ENCODE results near the gene TMEM144.

DNA sequence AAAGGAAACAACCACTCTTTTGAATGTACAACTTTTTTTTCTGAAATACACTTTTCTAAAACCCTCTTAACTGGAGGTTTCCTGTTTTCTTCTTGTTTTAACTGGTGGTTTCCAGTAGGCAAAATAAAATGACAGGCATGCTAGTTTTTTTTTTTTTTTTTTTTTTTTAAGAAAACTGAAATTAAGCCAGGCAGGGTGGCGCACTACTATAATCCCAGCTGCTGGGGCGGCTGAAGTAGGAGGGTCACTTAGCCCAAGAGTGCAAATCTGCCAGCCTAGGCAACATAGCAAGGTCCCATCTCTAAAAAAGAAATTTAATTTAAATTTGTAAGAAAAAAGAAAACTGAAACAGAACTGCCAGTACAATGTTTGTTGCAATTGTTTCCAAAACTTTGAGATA, 44.0 kb downstream of the TMEM144 start:
- TF ChIP-seq POLR2A (IDR thresholded peaks at IDR 0.05; ENCODE audit: low read depth, low read length) (no peak), TAF1 (IDR thresholded peaks at IDR 0.05; ENCODE audit: borderline replicate concordance, low read depth, low read length) (no peak), POLR2AphosphoS5 (IDR thresholded peaks at IDR 0.05; ENCODE audit: low read depth, low read length) (no peak)
